Type B pancreatic cell (in vitro differentiated cells): Measurements from ENCODE around the gene MUC5B. TPM values are rescaled to one million over a fixed set of nuclear protein-coding genes. Genes with fewer than 3 reads are reported as not detected.

Experiments used
- DNase-seq: peaks from one replicate; pipeline ENCODE4 v3.0.0; 2021; ENCODE audit warnings: mixed read lengths; ENCODE audit not compliant: unreplicated experiment; ENCODE audit errors: extremely low spot score
- H3K27ac Mint-ChIP-seq: 2 replicates; pipeline ENCODE4 v1.8.0; 2021; ENCODE audit warnings: mild to moderate bottlenecking, mixed read lengths
- H3K27me3 Mint-ChIP-seq: 2 replicates; pipeline ENCODE4 v1.8.0; 2021; ENCODE audit warnings: mixed read lengths
- H3K36me3 Mint-ChIP-seq: 2 replicates; pipeline ENCODE4 v1.8.0; 2021; ENCODE audit warnings: mixed read lengths
- H3K4me1 Mint-ChIP-seq: one replicate; pipeline ENCODE4 v1.8.0; 2021; ENCODE audit warnings: mixed read lengths; ENCODE audit not compliant: unreplicated experiment
- H3K4me3 Mint-ChIP-seq: 2 replicates; pipeline ENCODE4 v1.8.0; 2021; ENCODE audit warnings: mild to moderate bottlenecking, mixed read lengths
- H3K9me3 Mint-ChIP-seq: 2 replicates; pipeline ENCODE4 v1.8.0; 2021; ENCODE audit warnings: mixed read lengths
- total RNA-seq: library from RNA; stranded (reverse); gene quantifications from 2 replicates; pipeline ENCODE4 v1.2.1, GENCODE V29; 2021; ENCODE audit warnings: low replicate concordance
- TF ChIP-seq, protein P1 (sequence below): fragments of 200-600 bp; sonication (generic); conservative IDR thresholded peaks from 2 replicates; pipeline ENCODE4 v1.5.0; 2021; ENCODE audit warnings: antibody characterized with exemption, mild to moderate bottlenecking

The MUC5B gene
- total RNA-seq, 1 donor from 2014 or later = 2.0 TPM

DNA sequence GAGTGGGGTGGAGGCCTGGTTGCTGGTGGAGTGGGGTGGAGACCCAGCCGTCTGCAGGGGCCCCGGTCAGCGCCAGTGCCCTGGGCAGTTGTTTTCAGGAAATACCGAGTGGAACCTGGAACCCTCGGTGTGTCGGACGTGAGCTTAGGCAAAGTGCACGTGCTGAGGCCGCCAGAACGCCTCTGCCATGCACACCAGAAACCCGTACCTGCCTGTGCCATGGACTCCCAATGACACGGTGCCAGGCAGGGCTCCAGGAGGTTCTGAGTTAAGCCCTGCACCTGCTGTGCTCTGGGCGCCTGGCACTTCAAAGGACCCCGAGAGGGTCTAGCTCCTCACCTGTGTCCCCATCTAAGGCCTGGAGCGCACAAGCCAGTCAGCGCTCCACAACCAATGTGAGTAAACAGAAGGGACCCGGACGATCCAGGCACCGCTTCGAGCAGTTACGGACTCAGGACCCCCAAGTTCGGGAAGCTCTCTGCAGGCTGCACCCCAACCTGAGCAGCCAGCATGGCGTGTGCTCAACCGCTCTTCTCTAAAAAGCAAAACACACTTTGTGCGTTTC is 74.2 kb downstream of the MUC5B start:
- Mint-ChIP-seq H3K4me3 (no peak overlapping the region), H3K27me3 (no peaks in the 10 kb centered on the region), H3K27ac (no peak overlapping the region), H3K36me3 (no peaks in the 10 kb centered on the region), H3K9me3 (no peaks in the 10 kb centered on the region), H3K4me1 (peaks cover 22% of the 10 kb centered on the region)
- peak; percentile 42 for DNase-seq
- TF ChIP-seq, protein P1, sequence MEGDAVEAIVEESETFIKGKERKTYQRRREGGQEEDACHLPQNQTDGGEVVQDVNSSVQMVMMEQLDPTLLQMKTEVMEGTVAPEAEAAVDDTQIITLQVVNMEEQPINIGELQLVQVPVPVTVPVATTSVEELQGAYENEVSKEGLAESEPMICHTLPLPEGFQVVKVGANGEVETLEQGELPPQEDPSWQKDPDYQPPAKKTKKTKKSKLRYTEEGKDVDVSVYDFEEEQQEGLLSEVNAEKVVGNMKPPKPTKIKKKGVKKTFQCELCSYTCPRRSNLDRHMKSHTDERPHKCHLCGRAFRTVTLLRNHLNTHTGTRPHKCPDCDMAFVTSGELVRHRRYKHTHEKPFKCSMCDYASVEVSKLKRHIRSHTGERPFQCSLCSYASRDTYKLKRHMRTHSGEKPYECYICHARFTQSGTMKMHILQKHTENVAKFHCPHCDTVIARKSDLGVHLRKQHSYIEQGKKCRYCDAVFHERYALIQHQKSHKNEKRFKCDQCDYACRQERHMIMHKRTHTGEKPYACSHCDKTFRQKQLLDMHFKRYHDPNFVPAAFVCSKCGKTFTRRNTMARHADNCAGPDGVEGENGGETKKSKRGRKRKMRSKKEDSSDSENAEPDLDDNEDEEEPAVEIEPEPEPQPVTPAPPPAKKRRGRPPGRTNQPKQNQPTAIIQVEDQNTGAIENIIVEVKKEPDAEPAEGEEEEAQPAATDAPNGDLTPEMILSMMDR = no peak

DNA sequence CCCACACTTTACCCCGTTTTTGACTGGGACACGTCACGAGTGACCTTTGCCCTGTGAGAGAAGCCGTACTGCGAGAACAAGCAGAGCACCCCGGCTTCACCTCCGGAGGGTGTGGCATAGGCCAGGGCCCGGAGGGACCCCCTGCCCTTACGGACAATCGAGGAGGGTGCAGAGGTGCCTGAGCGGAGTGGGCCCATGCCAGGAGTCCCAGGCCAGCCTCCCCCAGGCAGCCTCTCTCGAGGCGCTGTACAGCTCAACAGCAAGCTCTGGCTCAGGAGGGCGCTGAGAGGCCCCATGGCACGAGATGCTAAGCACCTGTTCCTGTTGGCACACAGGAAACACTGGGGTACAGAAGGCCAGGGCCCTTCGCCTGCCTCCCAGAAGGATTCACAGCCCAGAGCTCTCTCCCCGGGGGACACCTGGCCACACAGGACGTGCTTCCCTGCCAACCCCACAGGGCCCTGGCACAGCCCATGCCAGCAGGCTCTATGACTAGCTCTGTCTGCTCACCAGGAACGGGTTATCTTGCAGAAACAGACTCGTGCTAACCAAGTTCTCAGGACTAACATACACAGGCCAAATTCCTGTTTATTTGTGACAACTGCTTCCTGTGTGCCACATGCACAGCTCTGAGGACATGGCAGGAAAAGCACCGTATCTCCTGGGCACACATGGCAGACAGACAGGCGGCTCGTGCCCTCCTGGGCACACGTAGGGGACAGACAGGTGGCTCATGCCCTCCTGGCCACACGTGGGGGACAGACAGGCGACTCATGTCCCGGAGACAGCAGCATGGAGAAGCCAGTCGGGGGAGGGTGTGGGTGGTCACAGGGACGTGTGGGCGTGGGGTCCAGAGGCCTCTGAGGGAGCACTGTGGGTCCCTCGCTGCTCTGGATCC is 75.0 kb downstream of the MUC5B start:
- Mint-ChIP-seq H3K4me1 (peaks cover 26% of the 10 kb centered on the region), H3K9me3 (no peaks in the 10 kb centered on the region), H3K4me3 (no peak overlapping the region), H3K27me3 (no peaks in the 10 kb centered on the region), H3K36me3 (no peaks in the 10 kb centered on the region), H3K27ac (no peak overlapping the region)
- peak; percentile 65 for DNase-seq
- TF ChIP-seq, protein P1 = no peak

- Mint-ChIP-seq H3K9me3 (no peaks in the 10 kb centered on the region), H3K27me3 (no peaks in the 10 kb centered on the region), H3K4me1 (peaks cover 29% of the 10 kb centered on the region), H3K4me3 (no peak overlapping the region), H3K36me3 (no peaks in the 10 kb centered on the region), H3K27ac (peak overlapping the region; percentile 83)
- peak; percentile 66 for DNase-seq
- TF ChIP-seq, protein P1 = no peak
These were observed 76.0 kb downstream of the MUC5B start for GRCh38 chr11:1298695-1299492.

DNA sequence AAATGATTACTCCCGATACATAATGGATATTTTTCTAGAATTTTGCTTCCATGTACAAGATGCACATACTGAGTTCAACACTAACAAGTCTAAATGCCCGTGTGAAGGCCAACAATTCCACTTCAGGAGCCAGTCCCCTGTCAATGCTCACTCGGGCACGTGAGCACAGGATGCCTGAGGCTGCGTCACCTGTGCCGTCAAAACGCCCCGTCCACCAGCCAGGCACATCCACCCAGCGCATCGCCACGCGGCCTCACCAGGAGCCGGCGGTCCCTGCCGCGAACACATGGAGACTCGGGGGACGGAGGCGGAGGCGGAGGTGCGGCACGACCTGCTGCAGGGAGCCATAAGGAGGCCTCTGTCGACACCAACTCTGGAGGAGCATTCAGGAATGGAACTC is 76.8 kb downstream of the MUC5B start:
- Mint-ChIP-seq H3K4me1 (peaks cover 35% of the 10 kb centered on the region), H3K36me3 (peaks cover 5% of the 10 kb centered on the region), H3K4me3 (no peak overlapping the region), H3K27me3 (no peaks in the 10 kb centered on the region), H3K9me3 (no peaks in the 10 kb centered on the region), H3K27ac (peak overlapping the region; percentile 83)
- TF ChIP-seq, protein P1 = no peak
- peak; percentile 68 for DNase-seq

GRCh38 chr11:1300121-1300520 is 77.3 kb downstream of the MUC5B start:
- Mint-ChIP-seq H3K4me1 (peaks cover 40% of the 10 kb centered on the region), H3K27me3 (no peaks in the 10 kb centered on the region), H3K36me3 (peaks cover 5% of the 10 kb centered on the region), H3K9me3 (no peaks in the 10 kb centered on the region), H3K4me3 (no peak overlapping the region), H3K27ac (peak overlapping the region; percentile 21)
- TF ChIP-seq, protein P1 = no peak
- DNase-seq = no peak
